ENCODE results near the gene STX5.
"Not testable (repeated sequence)": the region's sequence is repeated elsewhere in the genome, so short reads cannot be mapped to it uniquely, and the experiment has no call there.

The STX5 gene

GRCh38 chr11:62854825-62855570, 23.1 kb upstream of the STX5 start:
- in situ Hi-C loops (cut with MboI; ENCODE audit: low sequenced_read_pairs): loop anchor here (25.0 kb wide), 1 partner anchor 468 kb away; no protein-coding TSS in a partner anchor

DNA sequence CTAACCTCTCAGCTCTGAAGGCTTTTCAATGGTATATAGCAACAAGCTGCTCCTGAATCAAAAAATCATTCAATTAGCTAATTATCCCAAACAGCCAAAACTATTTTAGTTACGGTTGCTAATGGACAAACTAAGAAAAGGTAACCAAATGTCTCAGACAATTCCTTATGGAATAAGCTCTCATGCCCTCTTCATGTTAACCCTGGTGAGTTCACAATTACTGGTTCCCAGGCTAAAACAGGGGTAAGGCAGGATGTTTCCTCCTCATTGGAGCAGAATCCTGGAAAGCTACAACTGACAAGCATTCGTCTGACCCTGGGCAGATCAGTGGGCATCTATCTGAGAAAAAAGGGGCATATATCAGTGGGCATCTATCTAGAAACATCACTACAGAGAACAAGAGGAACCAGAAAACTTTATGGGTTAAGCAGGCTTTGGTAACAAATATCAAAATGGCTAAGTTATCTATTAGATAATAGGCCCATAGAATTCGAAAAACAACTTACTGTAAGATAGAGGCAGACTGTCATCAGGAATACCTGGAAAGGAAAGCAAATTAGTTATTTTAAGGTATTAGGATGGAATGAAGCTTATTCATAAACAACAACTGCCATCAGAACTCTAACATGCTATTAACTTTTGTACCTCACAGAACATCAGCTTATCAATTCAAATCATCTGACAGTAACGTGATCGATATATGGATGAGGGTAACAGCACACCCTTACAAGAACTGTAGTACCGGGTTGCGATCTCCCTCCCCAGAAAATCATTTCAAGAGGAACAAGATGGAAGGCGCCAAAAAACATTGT, 22.4 kb upstream of the STX5 start:
- in situ Hi-C loops (cut with MboI; ENCODE audit: low sequenced_read_pairs): loop anchor here (25.0 kb wide), 1 partner anchor 467 kb away; no protein-coding TSS in a partner anchor

DNA sequence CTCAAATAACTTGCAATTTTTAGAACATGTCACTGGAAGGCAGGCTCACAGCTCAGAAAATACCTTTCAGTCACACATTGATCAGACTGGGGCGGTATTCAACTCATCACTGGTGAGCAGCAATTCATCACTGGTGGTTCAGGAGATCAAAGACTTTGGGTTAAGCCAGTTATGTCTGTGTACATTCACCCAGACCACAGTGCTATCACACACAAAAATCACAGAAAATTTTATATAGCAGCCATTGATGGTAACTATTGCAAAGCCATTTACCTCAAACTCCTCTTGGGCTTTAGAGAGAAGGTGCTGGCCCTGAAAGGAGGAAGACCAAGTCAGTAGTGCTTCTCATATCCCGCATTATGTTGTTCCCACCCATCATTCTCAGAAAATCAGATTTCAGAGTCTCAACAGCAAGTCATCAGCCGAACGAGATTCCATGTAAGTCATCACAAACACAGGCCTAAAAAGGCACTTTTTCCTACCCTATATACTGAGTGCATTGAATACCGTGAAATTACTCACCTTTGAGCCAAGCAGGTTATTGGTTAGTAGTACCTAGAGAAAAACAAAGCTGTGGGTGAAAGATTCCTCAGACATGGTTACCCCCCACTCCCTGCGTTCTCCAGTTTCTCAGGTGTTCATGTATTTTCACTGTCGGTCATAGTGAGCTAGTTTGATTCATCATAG, 21.6 kb upstream of the STX5 start:
- in situ Hi-C loops (cut with MboI; ENCODE audit: low sequenced_read_pairs): loop anchor here (25.0 kb wide), 1 partner anchor 466 kb away; no protein-coding TSS in a partner anchor

- in situ Hi-C loops (cut with MboI; ENCODE audit: low sequenced_read_pairs): loop anchor here (25.0 kb wide), 1 partner anchor 465 kb away; no protein-coding TSS in a partner anchor
Observed at GRCh38 chr11:62852523-62853188, 20.8 kb upstream of the STX5 start.

DNA sequence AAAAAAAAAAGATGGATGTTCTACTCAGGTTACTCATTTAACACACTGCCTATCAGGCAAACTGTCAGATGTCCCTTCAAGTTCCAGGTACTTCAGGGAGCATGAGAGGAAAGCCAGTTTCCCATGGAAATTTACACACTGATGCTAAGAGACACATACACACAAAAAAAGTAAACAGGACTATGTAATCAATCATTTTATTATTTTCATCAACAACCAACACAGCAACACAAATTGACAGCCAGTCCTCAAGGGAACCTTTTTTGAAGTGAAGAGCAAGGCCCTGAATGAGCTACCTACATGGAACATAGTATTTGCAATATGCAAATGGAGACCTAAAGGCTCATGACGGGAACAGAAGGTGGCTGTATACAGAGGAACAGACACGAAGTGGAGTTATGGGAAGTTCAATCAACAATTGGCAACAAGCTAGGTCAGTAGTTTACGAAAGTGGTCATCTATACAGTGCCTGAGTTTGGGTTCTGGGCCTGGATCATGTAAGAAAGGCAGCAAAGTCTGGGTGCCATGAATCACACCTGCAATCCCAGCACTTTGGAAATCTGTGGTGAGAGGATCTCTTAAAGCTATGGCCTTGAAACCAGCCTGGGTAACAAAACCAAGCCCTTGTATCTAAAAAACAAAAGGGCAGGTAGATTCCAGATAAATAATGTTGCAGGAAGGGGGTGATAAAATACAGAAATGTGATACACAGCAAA, 20.1 kb upstream of the STX5 start:
- in situ Hi-C loops (cut with MboI; ENCODE audit: low sequenced_read_pairs): loop anchor here (25.0 kb wide), 1 partner anchor 465 kb away; no protein-coding TSS in a partner anchor

- in situ Hi-C loops (cut with MboI; ENCODE audit: low sequenced_read_pairs): loop anchor here (25.0 kb wide), 1 partner anchor 464 kb away; no protein-coding TSS in a partner anchor
Observed at GRCh38 chr11:62850911-62851806, 19.3 kb upstream of the STX5 start.

GRCh38 chr11:62847767-62848314, 16.0 kb upstream of the STX5 start:
- in situ Hi-C loops (cut with MboI; ENCODE audit: low sequenced_read_pairs): no loop called here

DNA sequence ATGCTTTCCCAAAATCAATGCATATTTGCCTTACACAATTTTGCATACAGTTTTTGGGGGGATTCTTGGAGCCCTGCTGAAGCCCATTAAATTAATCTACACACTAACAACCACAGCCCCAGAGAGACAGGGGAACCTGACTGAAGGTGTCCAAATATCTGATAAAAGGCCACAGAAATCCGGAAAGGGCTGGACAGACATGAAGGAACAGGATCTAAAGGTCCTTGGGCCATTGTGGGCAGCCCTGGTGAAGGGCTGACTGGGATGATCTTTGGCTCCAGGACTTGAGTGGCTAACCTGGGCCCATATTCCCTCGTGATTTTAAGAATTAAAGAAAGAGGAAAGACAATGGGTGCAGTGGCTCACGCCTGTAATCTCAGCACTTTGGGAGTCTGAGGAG, 14.3 kb upstream of the STX5 start:
- in situ Hi-C loops (cut with MboI; ENCODE audit: low sequenced_read_pairs): no loop called here

- in situ Hi-C loops (cut with MboI; ENCODE audit: low sequenced_read_pairs): no loop called here
Observed at GRCh38 chr11:62844154-62844553, 12.3 kb upstream of the STX5 start.

- in situ Hi-C loops (cut with MboI; ENCODE audit: low sequenced_read_pairs): no loop called here
Observed at GRCh38 chr11:62843466-62843865, 11.6 kb upstream of the STX5 start.

DNA sequence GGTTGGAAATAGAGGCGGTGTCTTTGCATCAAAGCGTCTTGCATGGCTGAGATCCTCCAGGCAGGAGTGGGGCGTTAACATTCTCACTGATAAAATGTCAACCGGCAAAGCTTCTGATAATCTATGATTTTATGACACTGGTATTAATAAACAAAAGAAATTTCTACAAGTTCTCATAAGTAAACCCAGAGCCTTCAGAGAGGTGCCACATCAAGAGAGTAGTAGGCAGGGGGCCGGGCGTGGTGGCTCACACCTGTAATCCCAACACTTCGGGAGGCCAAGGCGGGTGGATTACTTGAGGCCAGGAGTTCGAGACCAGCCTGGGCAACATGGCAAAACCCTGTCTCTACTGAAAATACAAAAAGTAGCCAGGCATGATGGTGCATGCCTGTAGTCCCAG, 11.0 kb upstream of the STX5 start:
- in situ Hi-C loops (cut with MboI; ENCODE audit: low sequenced_read_pairs): not testable (repeated sequence)

- in situ Hi-C loops (cut with MboI; ENCODE audit: low sequenced_read_pairs): no loop called here
Observed at GRCh38 chr11:62842171-62842741, 10.4 kb upstream of the STX5 start.

DNA sequence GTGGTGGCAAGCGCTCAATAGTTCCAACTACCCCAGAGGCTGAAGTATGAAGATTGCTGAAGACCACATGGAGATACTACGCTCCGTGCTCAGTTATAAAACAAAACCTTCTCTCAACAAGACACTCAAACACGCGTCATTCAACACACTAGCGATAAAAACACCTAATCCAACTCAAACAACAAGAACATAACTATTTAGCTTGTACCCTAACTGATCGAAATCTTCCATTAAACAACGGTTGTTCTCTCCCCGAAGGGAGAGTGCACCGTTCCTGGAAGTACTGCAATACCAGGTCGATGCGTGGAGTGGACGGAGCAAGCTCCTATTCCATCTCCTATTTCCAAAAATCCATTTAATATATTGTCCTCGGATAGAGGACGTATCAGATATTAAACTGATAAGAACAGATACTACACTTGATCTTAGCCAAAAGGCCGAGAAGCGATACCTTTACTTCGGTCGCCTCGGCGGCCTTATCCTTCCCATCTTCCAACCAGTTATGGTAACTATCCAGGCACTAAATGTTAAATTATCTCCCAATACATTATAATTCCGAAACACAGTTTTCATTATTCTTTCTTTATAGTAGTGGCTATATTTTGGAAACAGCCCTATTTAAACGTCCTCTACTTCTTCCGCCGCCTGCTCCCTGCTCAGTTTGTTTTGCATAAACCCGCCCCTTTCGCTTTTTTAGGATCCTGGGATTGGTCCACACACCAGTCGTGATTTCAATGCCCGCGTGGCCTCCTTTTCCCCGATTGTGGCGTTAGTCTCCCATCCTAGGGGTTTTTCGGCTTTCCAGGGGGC, 9.7 kb upstream of the STX5 start:
- in situ Hi-C loops (cut with MboI; ENCODE audit: low sequenced_read_pairs): no loop called here

- in situ Hi-C loops (cut with MboI; ENCODE audit: low sequenced_read_pairs): not testable (repeated sequence)
Observed at GRCh38 chr11:62840721-62841360, 9.0 kb upstream of the STX5 start.

DNA sequence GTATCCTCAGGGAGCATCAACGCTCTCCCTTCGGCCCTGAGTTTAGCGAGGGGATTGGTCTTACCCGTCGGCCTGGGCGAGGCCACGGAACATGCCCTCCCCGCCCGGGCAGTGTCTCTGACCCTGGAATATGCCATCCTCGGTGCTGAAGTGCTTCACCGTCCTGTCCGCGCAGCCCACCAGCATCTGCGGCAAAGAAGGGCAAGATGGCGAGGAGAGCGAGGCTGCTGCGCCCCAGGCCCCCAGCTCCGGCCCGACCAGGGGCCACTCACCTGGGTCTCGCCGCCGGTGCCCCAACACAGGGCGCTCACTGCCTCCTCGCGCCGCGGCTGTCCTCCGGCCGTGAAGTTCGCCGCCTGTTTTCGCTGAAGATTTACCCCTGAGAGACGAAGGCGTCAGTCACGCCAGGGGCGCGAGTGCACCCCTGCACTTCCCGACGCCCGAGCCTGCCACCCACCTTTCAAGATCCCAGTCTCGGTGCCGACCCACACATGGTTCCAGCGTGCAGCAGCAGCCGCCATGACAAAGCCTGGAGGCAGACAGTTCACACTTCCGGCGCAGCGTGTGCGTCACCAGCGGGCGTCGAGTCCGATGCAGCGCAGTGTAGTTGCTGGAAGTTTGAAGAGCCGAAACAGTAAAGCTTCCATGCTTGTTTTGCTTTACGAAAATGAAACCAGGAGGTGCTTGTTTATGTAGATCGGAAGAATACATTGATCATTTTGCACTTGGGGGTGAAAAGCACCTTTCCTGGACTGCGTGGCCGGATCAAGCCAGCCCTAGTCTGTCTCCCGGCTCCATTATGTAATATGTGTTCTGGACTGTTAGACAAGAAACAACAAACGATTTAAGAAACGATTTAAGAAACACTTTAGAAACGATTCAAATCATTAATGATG, 7.4 kb upstream of the STX5 start, which contains the start of gene WDR74:
Gene WDR74, minus strand, starts transcription at position 541 of the 896 bp plus-strand sequence. Its CDS starts 20 bp downstream, at position 521.
- in situ Hi-C loops (cut with MboI; ENCODE audit: low sequenced_read_pairs): no loop called here

DNA sequence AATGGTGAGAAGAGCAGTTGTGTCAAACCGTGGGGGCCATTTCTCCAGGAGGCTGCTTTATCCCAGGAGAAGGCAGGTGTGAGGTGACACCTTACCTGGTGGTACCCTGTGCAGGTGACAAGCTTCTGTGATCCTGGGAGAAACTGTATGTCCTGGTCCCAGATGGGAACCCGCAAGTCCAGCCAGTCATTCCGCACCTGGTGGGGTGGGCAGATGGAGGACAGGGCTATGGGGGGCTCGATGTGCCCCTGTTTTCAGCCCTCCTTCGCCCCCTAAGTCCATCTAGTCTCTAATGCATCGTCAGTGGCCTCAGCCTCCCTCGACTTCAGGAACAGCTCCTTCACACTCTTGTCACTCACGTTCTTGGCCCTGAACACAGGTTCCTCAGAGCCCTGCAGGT, 3.5 kb upstream of the STX5 start:
- in situ Hi-C loops (cut with MboI; ENCODE audit: low sequenced_read_pairs): no loop called here

Data from HL-60/S4 treated with phorbol 12-myristate 13-acetate at 8.2 ng/mL for 4 days and 3 days (cell line).